HG03095 (cell line): Measurements from ENCODE around the gene LBX2.

ENCODE experiments used
- ATAC-seq: cut with Tn5 transposase; IDR thresholded peaks from one replicate; pipeline ENCODE4 v1.9.1; 2021; ENCODE audit warnings: moderate library complexity; ENCODE audit not compliant: unreplicated experiment

LBX2 gene

GRCh38 chr2:74505448-74506246 lies 6.2 kb upstream of the LBX2 start:
- no peak for ATAC-seq

- no peak for ATAC-seq
These were observed 5.2 kb upstream of the LBX2 start for GRCh38 chr2:74504591-74504990.

- no peak for ATAC-seq
These were observed 4.4 kb upstream of the LBX2 start for GRCh38 chr2:74503506-74504475.

DNA sequence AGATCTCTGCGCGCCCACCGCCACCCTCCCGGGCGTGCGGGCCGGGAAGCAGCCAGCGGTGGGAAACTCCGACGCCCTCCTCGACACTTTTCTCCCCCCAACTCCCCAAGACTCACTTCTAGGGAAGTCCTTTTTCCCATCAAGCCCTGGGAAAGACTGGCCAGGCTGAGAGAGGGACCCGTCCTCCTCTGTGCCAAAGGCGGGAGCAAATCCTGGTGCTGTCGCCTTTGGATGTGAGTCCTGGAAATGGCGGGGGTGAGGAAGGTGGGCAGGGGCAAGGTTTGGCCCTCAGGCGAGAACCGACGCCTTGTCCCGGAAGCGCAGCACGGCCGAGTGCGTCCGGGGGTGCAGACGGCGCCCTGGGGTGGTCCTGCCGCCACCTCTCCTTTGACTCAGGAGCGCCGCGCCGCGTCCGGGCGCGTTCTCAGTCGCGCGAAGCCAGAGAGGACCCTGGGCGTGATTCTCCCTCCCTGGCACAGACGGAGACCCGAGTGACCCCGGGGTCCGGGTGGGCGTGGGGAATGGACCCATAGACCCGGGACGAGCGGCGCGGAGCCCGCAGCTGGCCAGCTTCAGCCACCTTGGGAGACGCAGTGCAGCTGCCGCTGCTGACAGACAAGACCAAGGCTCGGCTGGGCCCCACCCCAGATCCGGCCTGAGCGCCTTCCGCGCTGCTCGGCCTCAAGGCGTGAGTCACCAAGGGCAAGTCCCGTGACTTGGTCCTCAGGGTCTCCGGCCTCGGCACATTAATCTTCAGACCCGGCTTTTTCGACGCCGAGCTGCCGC lies 3.5 kb upstream of the LBX2 start:
- peak; percentile 40 for ATAC-seq

- ATAC-seq: no peak
These were observed 2.8 kb upstream of the LBX2 start for GRCh38 chr2:74502147-74502719.

DNA sequence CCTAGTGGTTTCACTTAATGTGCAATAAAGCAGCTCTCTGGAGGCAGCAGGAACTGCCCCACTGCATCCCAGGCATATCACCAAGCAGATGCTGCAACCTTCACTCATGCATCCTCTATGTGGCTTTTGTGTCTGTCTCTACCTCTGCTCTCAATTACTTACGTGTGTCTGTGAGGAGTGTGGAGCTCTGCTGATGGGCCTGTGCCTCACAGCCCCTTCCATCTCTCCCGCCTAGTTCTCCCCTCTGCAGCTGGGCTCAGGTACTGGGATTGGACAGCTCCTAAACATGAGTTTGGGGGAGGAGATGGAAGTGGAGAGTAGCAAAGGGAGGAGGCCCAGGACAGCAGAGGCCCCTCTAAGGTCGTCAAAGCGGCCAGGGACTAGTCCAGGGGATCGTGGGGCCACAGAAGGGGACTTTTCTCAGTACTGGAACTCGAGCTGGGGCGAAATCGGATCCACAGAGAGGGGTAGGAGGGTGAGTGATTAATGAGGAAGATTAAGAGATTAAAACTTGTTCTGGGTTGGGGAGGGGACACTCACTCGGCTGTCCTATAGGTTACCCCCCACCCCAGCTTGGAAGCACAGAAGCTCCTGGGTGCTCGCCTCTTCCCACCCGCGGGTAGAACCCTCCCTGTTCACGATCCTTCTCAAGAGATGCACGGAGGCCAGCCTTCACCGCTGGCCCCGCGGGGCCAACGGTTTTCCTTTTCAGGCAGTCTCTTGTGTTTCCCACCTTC lies 2.1 kb upstream of the LBX2 start:
- no peak for ATAC-seq

DNA sequence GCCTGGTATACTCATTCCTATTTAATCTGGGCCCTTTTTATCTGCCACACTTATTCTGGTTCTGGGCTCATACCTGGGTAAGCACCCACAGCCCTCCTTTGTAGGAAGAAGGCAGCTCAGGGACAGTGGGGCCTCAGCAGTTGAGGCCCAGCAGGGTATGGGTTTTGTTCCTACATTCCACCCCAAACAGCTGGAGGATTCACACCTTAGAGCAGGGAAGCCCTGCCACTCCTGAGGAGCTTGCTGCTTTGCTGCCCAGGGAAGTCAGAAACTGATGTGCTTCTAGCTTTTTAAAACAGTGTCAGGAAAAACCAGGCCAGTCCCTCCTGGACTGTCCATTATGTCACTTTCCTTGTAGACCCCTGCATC lies 1.2 kb upstream of the LBX2 start:
- ATAC-seq: no peak

- no peak for ATAC-seq
These were observed 656 bp upstream of the LBX2 start for GRCh38 chr2:74499940-74500577.

DNA sequence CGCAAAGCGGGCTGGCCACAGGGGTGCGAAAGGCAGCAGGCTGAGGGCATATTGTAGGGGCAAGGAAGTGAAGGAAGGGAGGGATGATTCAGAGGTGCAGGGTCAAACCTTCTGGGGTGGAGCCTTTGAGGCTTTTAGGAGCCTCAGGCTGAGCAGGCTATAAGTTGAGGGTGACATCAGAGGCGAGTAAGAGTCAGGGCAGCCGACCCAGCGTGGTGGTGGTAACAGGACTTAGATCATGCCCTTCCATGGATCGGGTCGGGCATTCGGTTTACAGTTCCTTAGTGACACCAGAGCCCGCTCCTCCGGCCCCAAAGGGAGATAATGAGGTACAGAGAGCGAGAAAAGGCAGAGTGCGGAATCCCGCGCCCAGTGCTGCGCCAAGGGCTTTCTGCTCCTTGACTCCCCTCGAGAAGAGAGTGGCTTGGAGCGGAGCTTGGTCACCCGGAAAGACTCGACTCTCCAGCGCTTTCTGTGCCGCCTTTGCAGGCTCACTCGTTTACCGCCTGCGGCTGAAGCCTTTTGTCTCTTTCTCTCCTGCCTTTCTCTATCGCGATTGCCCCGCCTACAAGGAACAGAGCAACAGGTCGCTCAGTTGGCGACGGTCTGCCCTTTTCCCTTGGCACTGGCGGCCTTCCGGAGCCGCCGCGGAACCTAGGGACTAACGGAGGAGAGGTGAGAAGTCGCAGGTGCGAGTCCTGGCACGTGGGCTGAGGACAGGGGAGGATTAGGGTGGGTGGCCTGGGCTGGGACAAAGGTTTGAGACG lies 720 bp downstream of the LBX2 start:
- ATAC-seq: no peak

DNA sequence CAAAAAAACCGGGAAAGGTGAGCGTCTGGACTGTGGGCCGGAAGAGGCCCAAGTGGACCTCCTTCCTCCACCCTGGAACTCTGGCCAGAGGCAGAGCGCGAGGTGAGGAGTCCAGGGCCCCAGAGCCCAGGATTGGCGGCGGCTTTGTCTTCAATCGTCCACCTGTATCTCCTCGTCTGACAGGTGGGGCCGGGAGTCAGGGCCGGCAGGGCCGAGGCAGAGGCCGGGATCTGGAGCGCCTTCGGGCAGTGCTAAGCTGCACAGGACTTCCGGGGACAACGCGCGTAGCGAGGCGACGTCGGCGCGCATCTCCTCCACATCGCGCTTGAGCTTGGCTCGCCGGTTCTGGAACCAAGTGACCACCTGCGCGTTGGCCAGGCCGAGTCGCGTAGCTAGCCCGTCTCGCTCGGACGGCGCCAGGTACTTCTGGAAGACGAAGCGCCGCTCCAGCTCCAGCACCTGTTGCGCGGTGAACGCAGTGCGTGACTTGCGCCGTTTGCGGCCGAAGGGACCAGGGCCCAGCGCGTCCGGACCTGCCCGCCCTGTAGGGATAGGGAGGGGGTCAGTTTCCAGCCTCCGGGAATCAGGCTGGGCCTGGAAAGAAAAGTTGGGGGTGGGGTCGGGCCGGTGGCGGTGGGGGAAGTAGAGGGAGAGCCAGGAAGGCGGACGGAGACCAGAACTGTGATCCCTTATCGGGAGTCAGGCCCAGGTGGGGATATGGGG lies 1.5 kb downstream of the LBX2 start:
- ATAC-seq: no peak

- no peak for ATAC-seq
These were observed 2.2 kb downstream of the LBX2 start for GRCh38 chr2:74496997-74497776.

GRCh38 chr2:74495440-74495839 lies 4.0 kb downstream of the LBX2 start:
- ATAC-seq: no peak

DNA sequence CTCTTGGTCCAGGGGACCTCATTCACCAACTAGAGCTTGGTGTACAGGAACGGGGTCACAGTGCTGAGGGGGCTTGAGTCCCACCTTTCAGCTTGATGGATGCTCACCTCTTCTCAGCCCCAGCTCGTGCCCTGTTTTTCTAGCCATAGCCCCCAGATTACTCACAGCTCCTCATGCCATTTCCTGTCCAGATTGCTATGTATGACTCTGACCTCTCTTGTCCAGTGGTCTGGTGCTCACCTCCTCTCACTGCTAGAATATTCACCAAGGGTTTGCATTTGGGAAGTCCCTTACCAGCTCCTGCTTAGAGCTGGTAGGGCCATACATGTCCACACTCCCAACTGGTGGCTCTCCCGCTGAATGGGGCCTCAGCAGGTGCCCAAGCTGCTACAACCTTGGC lies 5.9 kb downstream of the LBX2 start:
- ATAC-seq: no peak

DNA sequence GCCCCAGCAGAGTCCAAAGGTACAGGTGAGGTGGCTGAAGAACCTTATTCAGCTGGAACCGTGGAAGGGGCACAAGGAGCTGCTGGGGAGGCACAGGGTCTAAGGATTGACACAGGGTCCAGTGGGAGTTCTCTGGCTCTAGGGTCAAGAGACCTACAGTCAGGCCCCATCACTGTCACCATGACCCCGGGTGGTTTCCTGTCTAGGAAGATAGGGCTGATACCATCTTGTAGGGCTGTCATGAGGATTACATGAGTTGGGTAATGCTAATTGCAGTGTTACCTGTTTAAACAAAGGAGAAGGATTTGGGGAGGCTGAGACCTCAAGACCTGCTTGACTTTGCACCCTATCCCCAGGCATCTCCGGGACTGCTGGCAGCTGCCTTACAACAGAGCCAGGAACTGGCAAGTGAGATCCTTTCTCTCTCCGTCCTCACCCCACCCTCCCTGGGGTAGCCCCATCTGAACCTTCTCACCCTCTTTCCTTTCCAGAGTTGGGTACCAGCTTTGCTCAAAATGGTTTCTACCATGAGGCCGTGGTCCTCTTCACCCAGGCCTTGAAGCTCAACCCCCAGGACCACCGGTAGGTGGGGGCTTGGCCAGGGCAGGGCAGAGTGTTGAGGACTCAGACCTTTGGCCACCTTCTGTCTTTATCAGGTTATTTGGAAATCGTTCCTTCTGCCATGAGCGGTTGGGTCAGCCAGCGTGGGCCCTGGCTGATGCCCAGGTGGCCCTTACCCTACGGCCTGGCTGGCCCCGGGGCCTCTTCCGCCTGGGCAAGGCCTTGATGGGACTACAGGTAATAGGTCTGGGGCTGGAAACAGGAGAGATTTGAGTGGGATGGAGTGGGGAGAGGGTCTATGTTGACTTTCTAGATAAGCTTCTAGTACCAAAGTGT lies 7.5 kb downstream of the LBX2 start:
- ATAC-seq: no peak

DNA sequence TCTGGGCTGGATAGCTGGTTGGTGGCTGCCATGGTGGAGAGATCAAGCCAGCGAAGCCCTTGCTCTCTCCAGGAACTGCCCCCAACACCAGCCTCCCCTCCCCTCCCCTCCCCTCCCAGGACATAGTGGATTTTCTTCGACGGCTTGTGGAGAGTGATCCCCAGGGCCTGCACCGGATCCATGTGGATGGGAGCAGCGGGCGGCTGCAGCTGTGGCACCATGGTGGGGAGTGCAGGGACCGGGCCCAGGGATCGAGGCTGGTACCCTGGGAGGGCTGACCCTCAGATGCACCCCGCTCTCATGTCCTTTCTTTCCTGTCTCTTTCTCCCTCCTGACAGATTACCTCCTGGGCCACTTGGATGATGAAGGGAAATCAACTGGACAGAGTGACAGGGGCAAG lies 9.5 kb downstream of the LBX2 start:
- no peak for ATAC-seq

- ATAC-seq: no peak
These were observed 10.5 kb downstream of the LBX2 start for GRCh38 chr2:74488643-74489481.
